Thymus (tissue), 11 donors: ENCODE data around the gene RPS24. TPM values are rescaled to one million over a fixed set of nuclear protein-coding genes. Genes with fewer than 3 reads are reported as not detected.

Source experiments
- DNase-seq, 9 donors: peaks; one replicate each; pipeline ENCODE4 v3.0.0-alpha.2; 2013; ENCODE audit warnings: low spot score in 9 of 9, low read depth in 6 of 9, missing footprints in 1 of 9
- H3K27ac ChIP-seq, 2 donors: one replicate each; pipeline ENCODE4 v1.5.1; 2013; ENCODE audit warnings: control low read depth in 1 of 2, low read depth in 1 of 2, low read length in 1 of 2, mild to moderate bottlenecking in 1 of 2, moderate library complexity in 1 of 2
- H3K27me3 ChIP-seq, 2 donors: one replicate each; pipeline ENCODE4 v1.5.1; 2013; ENCODE audit warnings: low read length in 1 of 2; ENCODE audit not compliant: control insufficient read depth in 2 of 2, insufficient read depth in 1 of 2
- H3K36me3 ChIP-seq, 2 donors: one replicate each; pipeline ENCODE4 v1.5.1; 2013; ENCODE audit warnings: low read length in 1 of 2, mild to moderate bottlenecking in 1 of 2, moderate library complexity in 1 of 2; ENCODE audit not compliant: control insufficient read depth in 2 of 2, insufficient read depth in 2 of 2
- H3K4me1 ChIP-seq, 2 donors: one replicate each; pipeline ENCODE4 v1.5.1; 2013; ENCODE audit warnings: low read length in 2 of 2; ENCODE audit not compliant: control insufficient read depth in 2 of 2, insufficient read depth in 2 of 2
- H3K4me3 ChIP-seq, 2 donors: one replicate each; pipeline ENCODE4 v1.5.1; 2013; ENCODE audit warnings: low read length in 2 of 2, control low read depth in 1 of 2, mild to moderate bottlenecking in 1 of 2
- H3K9me3 ChIP-seq, 2 donors: one replicate each; pipeline ENCODE4 v1.5.1; 2013; ENCODE audit warnings: low read length in 1 of 2, mild to moderate bottlenecking in 1 of 2; ENCODE audit not compliant: control insufficient read depth in 2 of 2, insufficient read depth in 1 of 2
- WGBS: extraction: QIAGEN DNeasy Blood & Tissue Kit; methylation state at CpG from one replicate; pipeline ENCODE4 v1.1.7; 2013; 5-methylcytosine and 5-hydroxymethylcytosine counted together
- polyA plus RNA-seq: library from polyadenylated mRNA; stranded (reverse); fragments of 200-250 nt; gene quantifications from one replicate; pipeline ENCODE4 v1.2.3, GENCODE V29; 2013
- total RNA-seq: library from RNA; stranded (reverse); fragments of 120-200 nt; gene quantifications from one replicate; pipeline ENCODE4 v1.2.4, GENCODE V29; 2013
- donor health status: healthy.

The RPS24 gene
- total and polyA plus RNA-seq, 2 donors: 6,310 to 8,229 TPM

DNA sequence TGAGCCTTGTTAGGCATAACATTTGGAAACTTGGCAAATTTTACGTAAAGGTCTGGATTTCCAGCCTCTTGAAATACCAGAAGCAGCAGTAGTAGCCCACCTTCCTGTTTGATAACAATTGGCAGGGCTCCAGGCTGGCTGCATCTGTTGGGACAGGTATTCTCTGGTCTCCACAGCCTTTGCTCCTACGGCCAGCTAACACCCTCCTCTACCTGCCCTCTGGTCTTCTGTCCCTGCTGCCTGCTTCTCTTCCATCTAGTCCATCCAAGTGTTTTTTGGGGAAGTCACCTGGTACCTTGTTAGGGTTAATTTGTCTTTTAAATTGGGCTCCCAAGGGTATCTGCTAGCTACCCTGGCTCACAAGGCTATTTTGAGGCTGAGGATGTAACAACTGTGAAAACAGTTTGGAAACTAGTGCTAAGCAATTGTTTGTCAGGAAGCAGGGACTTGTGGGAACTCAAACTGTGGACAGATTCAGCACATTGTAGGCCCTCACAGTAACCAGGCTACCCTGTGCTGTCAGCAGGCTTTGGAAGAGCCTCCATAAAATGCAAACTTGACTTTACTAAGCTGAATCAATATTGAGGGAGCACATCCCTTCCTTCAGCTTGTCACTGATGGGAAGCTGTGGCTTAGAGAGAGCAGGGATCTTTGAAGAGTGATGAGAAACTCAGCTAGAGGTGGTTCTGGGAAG lies 8.5 kb downstream of the RPS24 start:
- DNase-seq: no peak
- Histone ChIP-seq H3K4me3 (no peak overlapping the region), H3K4me1 (peaks cover 0 to 28% of the 10 kb centered on the region in 2 donors), H3K27me3 (no peaks in the 10 kb centered on the region), H3K27ac (no peak overlapping the region), H3K36me3 (peaks cover 52 to 66% of the 10 kb centered on the region in 2 donors), H3K9me3 (peaks cover 0 to 1% of the 10 kb centered on the region in 2 donors)
- 95% methylated on average over 2 of the region's 2 CpGs for WGBS

DNA sequence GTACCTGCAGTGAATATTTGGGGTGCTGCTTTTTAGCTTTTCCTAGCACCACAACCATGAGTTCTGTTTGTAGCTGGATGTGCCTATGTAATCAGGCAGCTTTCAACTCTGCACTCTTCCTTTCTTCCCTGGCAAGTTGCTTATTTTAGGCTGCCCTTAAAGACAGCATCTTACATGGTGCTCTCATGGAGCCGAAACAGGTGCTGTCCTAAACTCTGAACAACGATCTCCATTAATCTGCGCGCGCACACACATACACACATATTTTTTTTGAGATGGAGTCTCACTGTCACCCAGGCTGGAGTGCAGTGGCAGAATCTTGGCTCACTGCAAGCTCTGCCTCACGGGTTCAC lies 9.1 kb downstream of the RPS24 start:
- H3K4me3 ChIP-seq: no peak overlapping the region
- H3K27ac ChIP-seq: no peak overlapping the region
- no peaks in the 10 kb centered on the region for H3K27me3 ChIP-seq
- peaks cover 47 to 62% of the 10 kb centered on the region in 2 donors for H3K36me3 ChIP-seq
- over 99% methylated on average over 6 of the region's 6 CpGs for WGBS
- H3K9me3 ChIP-seq: peaks cover 0 to 1% of the 10 kb centered on the region in 2 donors
- H3K4me1 ChIP-seq: peaks cover 3 to 33% of the 10 kb centered on the region in 2 donors
- DNase-seq: no peak

DNA sequence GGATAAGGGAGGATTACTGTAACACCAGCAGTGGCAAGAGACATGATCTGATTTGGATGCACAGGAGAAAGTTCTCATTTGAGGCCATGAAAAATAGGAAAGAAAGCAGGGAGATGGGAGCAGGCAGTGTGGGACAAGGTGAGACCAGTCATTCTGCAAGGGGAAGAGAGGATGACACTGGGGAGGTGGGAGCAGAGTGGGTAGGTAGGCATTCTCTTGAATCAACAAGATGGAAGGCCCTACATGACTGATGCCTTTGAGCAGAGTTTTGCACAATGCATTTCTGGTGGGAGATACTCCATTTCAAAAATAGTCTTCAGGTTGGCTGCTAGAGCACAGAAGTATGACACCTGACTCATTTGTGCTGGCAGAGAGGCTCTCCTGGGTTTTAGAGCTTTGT lies 10.5 kb downstream of the RPS24 start:
- Histone ChIP-seq H3K4me3 (no peak overlapping the region), H3K9me3 (peaks cover 0 to 1% of the 10 kb centered on the region in 2 donors), H3K27ac (no peak overlapping the region), H3K27me3 (no peaks in the 10 kb centered on the region), H3K4me1 (peaks cover 3 to 34% of the 10 kb centered on the region in 2 donors), H3K36me3 (peaks cover 32 to 47% of the 10 kb centered on the region in 2 donors)
- DNase-seq: no peak

DNA sequence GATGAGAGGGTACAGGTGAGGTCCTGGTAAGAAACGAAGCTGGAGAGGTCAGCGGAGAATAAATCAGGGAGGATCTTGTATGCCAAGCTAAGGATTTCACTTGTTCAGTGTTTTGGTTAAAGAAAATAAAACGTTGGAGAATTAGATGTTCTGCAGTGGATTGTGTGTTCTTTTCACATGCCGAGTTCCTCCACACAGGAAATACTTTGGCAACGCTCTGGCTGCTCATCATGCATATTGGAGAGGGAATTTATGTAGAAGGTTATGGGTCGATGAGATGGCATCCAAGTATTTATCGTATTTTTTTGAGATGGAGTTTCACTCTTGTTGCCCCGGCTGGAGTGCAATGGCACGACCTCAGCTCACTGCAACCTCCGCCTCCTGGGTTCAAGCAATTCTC lies 11.0 kb downstream of the RPS24 start:
- H3K27me3 ChIP-seq: no peaks in the 10 kb centered on the region
- WGBS: 89% methylated on average over 10 of the region's 10 CpGs
- H3K9me3 ChIP-seq: peaks cover 0 to 1% of the 10 kb centered on the region in 2 donors
- peaks cover 3 to 34% of the 10 kb centered on the region in 2 donors for H3K4me1 ChIP-seq
- peaks cover 29 to 45% of the 10 kb centered on the region in 2 donors for H3K36me3 ChIP-seq
- H3K27ac ChIP-seq: no peak overlapping the region
- DNase-seq: no peak
- H3K4me3 ChIP-seq: no peak overlapping the region

DNA sequence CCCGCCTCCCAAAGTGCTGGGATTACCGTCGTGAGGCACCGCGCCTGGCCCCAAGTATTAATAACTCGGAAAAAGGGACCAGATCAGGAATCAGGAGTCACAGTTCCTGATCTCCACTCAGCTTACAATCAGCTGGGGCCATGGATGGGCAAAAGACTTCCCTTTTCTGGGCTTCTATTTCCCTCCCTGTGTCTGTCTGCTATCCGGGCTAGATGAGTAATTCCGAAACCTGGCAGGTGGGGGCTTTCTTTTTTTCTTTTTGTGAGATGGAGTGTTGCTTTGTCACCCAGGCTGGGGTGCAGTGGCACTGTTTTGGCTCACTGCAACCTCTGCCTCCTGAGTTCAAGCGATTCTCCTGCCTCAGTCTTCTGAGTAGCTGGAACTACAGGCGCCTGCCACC lies 11.6 kb downstream of the RPS24 start:
- Histone ChIP-seq H3K4me1 (peaks cover 3 to 34% of the 10 kb centered on the region in 2 donors), H3K9me3 (peaks cover 0 to 1% of the 10 kb centered on the region in 2 donors), H3K36me3 (peaks cover 26 to 41% of the 10 kb centered on the region in 2 donors), H3K27me3 (no peaks in the 10 kb centered on the region), H3K4me3 (no peak overlapping the region), H3K27ac (no peak overlapping the region)
- 93% methylated on average over 10 of the region's 10 CpGs for WGBS
- no peak for DNase-seq

DNA sequence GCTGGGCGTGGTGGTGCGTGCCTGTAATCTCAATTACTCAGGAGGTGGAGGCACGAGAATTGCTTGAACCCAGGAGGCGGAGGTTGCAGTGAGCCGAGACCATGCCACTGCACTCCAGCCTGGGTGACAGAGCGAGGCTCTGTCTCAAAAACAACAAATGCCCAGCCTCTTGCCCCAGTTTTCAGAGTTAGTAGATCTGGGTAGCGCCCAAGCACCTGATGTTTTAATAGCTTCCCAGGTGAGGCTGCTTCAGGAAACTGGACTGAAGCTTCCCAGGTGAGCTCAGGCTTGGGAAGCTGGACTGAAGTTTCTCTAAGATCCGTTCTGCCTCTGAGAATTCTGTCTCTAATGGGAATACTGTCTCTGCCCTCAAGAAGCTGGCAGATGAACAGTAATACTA lies 12.2 kb downstream of the RPS24 start:
- Histone ChIP-seq H3K4me1 (peaks cover 3 to 31% of the 10 kb centered on the region in 2 donors), H3K27me3 (no peaks in the 10 kb centered on the region), H3K4me3 (no peak overlapping the region), H3K9me3 (peaks cover 0 to 1% of the 10 kb centered on the region in 2 donors), H3K36me3 (peaks cover 21 to 35% of the 10 kb centered on the region in 2 donors), H3K27ac (no peak overlapping the region)
- 97% methylated on average over 8 of the region's 8 CpGs for WGBS
- DNase-seq: no peak

DNA sequence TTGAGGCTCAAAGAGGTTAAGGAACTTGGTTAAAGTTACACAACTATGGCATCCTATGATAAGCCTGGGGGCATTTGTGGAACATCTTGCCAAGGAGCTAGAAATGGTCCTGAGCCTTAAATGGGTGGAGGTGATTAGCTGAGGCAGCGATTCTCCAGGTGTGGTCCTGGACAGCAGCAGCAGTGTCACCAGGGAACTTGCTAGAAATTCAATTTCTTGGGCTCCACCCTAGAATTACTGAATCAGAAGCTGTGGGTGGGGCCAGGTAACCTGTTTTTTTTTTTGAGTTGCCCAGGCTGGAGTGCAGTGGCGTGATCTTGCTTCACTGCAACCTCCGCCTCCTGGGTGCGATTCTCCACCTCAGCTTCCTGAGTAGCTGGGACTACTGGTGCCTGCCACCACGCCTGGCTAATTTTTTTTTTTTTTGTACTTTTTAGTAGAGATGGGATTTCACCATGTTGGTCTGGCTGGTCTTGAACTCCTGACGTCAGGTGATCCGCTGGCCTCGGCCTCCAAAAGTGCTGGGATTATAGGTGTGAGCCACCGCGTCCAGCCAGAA lies 13.1 kb downstream of the RPS24 start:
- 91% methylated on average over 10 of the region's 10 CpGs for WGBS
- Histone ChIP-seq H3K4me1 (peaks cover 3 to 23% of the 10 kb centered on the region in 2 donors), H3K27me3 (no peaks in the 10 kb centered on the region), H3K36me3 (peaks cover 11 to 26% of the 10 kb centered on the region in 2 donors), H3K9me3 (peaks cover 0 to 1% of the 10 kb centered on the region in 2 donors), H3K4me3 (no peak overlapping the region), H3K27ac (no peak overlapping the region)
- DNase-seq: no peak

DNA sequence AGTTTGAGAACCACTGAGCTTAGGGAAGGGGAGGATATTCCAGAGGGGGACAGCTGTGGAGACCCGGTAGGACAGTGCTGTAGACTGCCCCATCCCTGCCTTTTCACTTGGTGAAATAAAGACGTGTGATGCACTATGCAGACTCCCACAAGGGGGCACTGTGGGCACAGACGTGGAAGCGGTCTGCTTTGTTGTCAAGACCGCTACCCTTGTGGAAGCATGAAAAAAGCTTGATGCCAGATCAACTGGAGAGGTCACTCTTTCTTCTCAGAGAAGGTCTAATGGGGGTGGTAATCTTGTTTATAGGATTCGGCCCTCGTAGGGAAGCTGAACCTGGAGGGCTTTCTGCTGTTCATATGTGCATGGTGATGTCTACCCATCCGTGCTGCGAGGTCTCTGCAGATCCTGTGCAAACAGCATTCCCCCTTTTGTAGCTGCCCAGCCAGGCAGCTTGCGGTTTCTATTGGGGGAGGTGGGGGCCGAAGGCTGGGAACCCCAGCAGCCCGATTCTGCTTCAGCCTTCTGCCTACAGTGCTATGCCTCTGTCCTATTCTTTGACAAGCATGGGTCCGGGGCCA lies 13.7 kb downstream of the RPS24 start:
- no peaks in the 10 kb centered on the region for H3K27me3 ChIP-seq
- DNase-seq: peak in 8 of 9 donors; percentile 72 to 90 (median 78)
- no peak overlapping the region for H3K4me3 ChIP-seq
- H3K27ac ChIP-seq: no peak overlapping the region
- peaks cover 3 to 17% of the 10 kb centered on the region in 2 donors for H3K4me1 ChIP-seq
- WGBS: 39% methylated on average over 13 of the region's 13 CpGs
- peaks cover 0 to 1% of the 10 kb centered on the region in 2 donors for H3K9me3 ChIP-seq
- peaks cover 5 to 20% of the 10 kb centered on the region in 2 donors for H3K36me3 ChIP-seq

DNA sequence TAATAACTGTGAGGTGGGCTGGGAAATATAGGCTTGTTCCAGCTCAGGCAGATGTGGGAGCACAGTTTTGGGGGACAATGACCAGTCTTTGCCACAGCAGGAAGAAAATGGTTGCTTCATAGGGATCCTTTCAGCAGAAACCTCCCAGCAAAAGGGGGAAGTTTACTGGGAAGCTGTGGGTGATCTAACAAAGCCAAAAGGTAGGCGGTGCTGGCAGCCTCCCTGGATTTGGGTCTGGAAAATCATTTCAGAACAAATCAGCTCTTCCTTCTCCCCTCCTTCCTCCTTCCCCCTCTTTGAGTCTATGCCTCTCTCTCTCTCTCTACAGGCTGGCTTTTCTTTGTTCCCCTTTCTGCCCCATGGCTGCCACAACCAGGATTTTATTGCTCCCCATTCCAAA lies 16.2 kb downstream of the RPS24 start:
- peaks cover 3 to 13% of the 10 kb centered on the region in 2 donors for H3K4me1 ChIP-seq
- no peak overlapping the region for H3K4me3 ChIP-seq
- 100% methylated on average over 1 of the region's 1 CpG for WGBS
- H3K9me3 ChIP-seq: no peaks in the 10 kb centered on the region
- H3K27me3 ChIP-seq: no peaks in the 10 kb centered on the region
- DNase-seq: no peak
- H3K36me3 ChIP-seq: peaks cover 0 to 2% of the 10 kb centered on the region in 2 donors
- H3K27ac ChIP-seq: no peak overlapping the region
